HEK293T (cell line): ENCODE results near the gene KYNU.

Experiments used
- ARNT ChIP-seq: fragments of 450-650 bp; IDR thresholded peaks from 2 replicates; pipeline ENCODE4 v1.6.1; 2017; ENCODE audit warnings: mild to moderate bottlenecking
- CTBP1 ChIP-seq: fragments of 450-650 bp; IDR thresholded peaks from 2 replicates; pipeline ENCODE4 v1.6.1; 2016; ENCODE audit warnings: borderline replicate concordance
- ELF4 ChIP-seq: fragments of 450-650 bp; IDR thresholded peaks from 2 replicates; pipeline ENCODE4 v1.6.1; 2017; ENCODE audit warnings: antibody characterized with exemption
- FOXA1 ChIP-seq: fragments of 450-650 bp; IDR thresholded peaks from 2 replicates; pipeline ENCODE4 v1.6.1; 2016; ENCODE audit warnings: mild to moderate bottlenecking
- FOXK2 ChIP-seq: fragments of 450-650 bp; IDR thresholded peaks from 2 replicates; pipeline ENCODE4 v1.6.1; 2016; ENCODE audit warnings: mild to moderate bottlenecking
- FOXM1 ChIP-seq: fragments of 450-650 bp; IDR thresholded peaks from 2 replicates; pipeline ENCODE4 v1.6.1; 2017; ENCODE audit warnings: mild to moderate bottlenecking, borderline replicate concordance
- L3MBTL2 ChIP-seq: fragments of 450-650 bp; conservative IDR thresholded peaks from 2 replicates; pipeline ENCODE4 v1.6.1; 2016; ENCODE audit warnings: mild to moderate bottlenecking
- LEF1 ChIP-seq: fragments of 450-650 bp; IDR thresholded peaks from 2 replicates; pipeline ENCODE4 v1.6.1; 2017; ENCODE audit warnings: mild to moderate bottlenecking, borderline replicate concordance
- NFRKB ChIP-seq: fragments of 450-650 bp; IDR thresholded peaks from 2 replicates; pipeline ENCODE4 v1.6.1; 2016; ENCODE audit warnings: mild to moderate bottlenecking, moderate library complexity
- SP1 ChIP-seq: fragments of 450-650 bp; IDR thresholded peaks from 2 replicates; pipeline ENCODE4 v1.6.1; 2017
- SUZ12 ChIP-seq: fragments of 450-650 bp; IDR thresholded peaks from 2 replicates; pipeline ENCODE4 v1.6.1; 2016; ENCODE audit warnings: mild to moderate bottlenecking
- ZNF384 ChIP-seq: fragments of 450-650 bp; IDR thresholded peaks from 2 replicates; pipeline ENCODE4 v1.6.1; 2016

DNA sequence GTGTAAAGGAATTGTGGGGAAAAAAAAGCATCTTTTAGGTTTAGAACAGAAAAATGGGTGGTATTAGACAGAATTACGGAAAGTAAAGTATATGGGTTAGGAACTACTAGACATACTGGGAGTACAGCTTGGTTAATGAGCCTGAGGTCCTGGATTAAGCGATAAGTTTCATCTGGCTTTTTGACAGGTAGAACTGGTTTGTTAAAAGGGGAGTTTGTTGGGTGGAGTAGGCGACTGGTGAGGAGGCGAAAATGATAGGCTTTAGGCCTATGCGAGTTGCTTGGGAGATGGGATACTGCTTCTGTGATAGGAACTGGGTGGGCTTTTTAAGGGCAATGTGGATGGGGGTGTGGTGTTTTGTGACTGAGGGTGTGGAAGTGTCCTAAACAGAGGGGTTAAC, 56.5 kb downstream of the KYNU start:
- TF ChIP-seq SUZ12: no peak
- no peak for TF ChIP-seq L3MBTL2
- no peak for TF ChIP-seq SP1
- TF ChIP-seq FOXA1: no peak
- TF ChIP-seq FOXM1: no peak
- TF ChIP-seq NFRKB: no peak
- no peak for TF ChIP-seq ZNF384
- TF ChIP-seq ARNT: no peak
- TF ChIP-seq ELF4: no peak
- no peak for TF ChIP-seq CTBP1
- no peak for TF ChIP-seq FOXK2
- no peak for TF ChIP-seq LEF1
